Astrocyte (in vitro differentiated cells and primary cell): ENCODE results near the gene HEATR5A. TPM values are rescaled to one million over a fixed set of nuclear protein-coding genes. Genes with fewer than 3 reads are reported as not detected.

Source experiments
- DNase-seq: peaks from one replicate; pipeline ENCODE4 v3.0.0-alpha.2; 2010; ENCODE audit warnings: low read depth
- FAIRE-seq: peaks from 2 replicates; lab custom pipeline; 2011; peaks lifted over from hg19 to GRCh38; lab: Jason Lieb, UNC
- H2AFZ ChIP-seq: 2 replicates; pipeline ENCODE4 v1.6.0; 2012; ENCODE audit warnings: low read depth, low read length, inconsistent platforms
- H3K27ac ChIP-seq: 2 replicates; pipeline ENCODE4 v1.5.1; 2011; ENCODE audit warnings: low read depth, low read length, inconsistent platforms
- H3K27me3 ChIP-seq: 2 replicates; pipeline ENCODE4 v1.6.0; 2011; ENCODE audit warnings: low read length, inconsistent platforms; ENCODE audit not compliant: insufficient read depth
- H3K36me3 ChIP-seq: 2 replicates; pipeline ENCODE4 v1.5.1; 2011; ENCODE audit warnings: low read length, inconsistent platforms; ENCODE audit not compliant: insufficient read depth
- H3K4me1 ChIP-seq: 2 replicates; pipeline ENCODE4 v1.5.1; 2011; ENCODE audit warnings: low read length, inconsistent platforms; ENCODE audit not compliant: insufficient read depth
- H3K4me2 ChIP-seq: 2 replicates; pipeline ENCODE4 v1.6.0; 2012; ENCODE audit warnings: low read length, inconsistent platforms
- H3K4me3 ChIP-seq: 2 replicates; pipeline ENCODE4 v1.5.1; 2011; ENCODE audit warnings: low read depth, mild to moderate bottlenecking, low read length, inconsistent platforms; ENCODE audit not compliant: insufficient read depth
- H3K79me2 ChIP-seq: 2 replicates; pipeline ENCODE4 v1.6.0; 2012; ENCODE audit warnings: mild to moderate bottlenecking, low read length, inconsistent platforms; ENCODE audit not compliant: insufficient read depth
- H3K9ac ChIP-seq: 2 replicates; pipeline ENCODE4 v1.6.0; 2012; ENCODE audit warnings: mild to moderate bottlenecking, low read length, inconsistent platforms
- H3K9me3 ChIP-seq: 2 replicates; pipeline ENCODE4 v1.5.1; 2012; ENCODE audit warnings: low read depth, mild to moderate bottlenecking, low read length, inconsistent platforms; ENCODE audit not compliant: insufficient read depth
- H4K20me1 ChIP-seq: 2 replicates; pipeline ENCODE4 v1.6.0; 2012; ENCODE audit warnings: low read length, inconsistent platforms; ENCODE audit not compliant: insufficient read depth
- H3K27ac Mint-ChIP-seq: one replicate; pipeline ENCODE4 v1.8.0; 2021; ENCODE audit warnings: mild to moderate bottlenecking, mixed read lengths; ENCODE audit not compliant: unreplicated experiment
- H3K27me3 Mint-ChIP-seq: one replicate; pipeline ENCODE4 v1.8.0; 2021; ENCODE audit warnings: low read depth, mixed read lengths; ENCODE audit not compliant: unreplicated experiment
- H3K36me3 Mint-ChIP-seq: one replicate; pipeline ENCODE4 v1.8.0; 2021; ENCODE audit warnings: low read depth, mixed read lengths; ENCODE audit not compliant: unreplicated experiment
- H3K4me1 Mint-ChIP-seq: one replicate; pipeline ENCODE4 v1.8.0; 2021; ENCODE audit warnings: low read depth, mixed read lengths; ENCODE audit not compliant: unreplicated experiment
- H3K4me3 Mint-ChIP-seq: one replicate; pipeline ENCODE4 v1.8.0; 2021; ENCODE audit warnings: mild to moderate bottlenecking, moderate library complexity, mixed read lengths; ENCODE audit not compliant: unreplicated experiment
- H3K9me3 Mint-ChIP-seq: one replicate; pipeline ENCODE4 v1.8.0; 2021; ENCODE audit warnings: mild to moderate bottlenecking, mixed read lengths; ENCODE audit not compliant: unreplicated experiment
- EZH2 ChIP-seq: IDR thresholded peaks from 2 replicates; pipeline ENCODE4 v1.6.1; 2012; ENCODE audit warnings: mild to moderate bottlenecking, low read length, inconsistent platforms; ENCODE audit not compliant: insufficient read depth
- total RNA-seq: library from RNA; stranded (reverse); gene quantifications from 2 replicates; pipeline ENCODE4 v1.2.1, GENCODE V29; 2021
- TF ChIP-seq, protein P1 (sequence below): IDR thresholded peaks from 2 replicates; pipeline ENCODE4 v1.5.1; 2011; ENCODE audit warnings: low read depth, mild to moderate bottlenecking, inconsistent platforms, low read length, moderate library complexity; ENCODE audit not compliant: insufficient read depth

Gene HEATR5A
- total RNA-seq, 1 donor from 2014 or later: 50.7 TPM

DNA sequence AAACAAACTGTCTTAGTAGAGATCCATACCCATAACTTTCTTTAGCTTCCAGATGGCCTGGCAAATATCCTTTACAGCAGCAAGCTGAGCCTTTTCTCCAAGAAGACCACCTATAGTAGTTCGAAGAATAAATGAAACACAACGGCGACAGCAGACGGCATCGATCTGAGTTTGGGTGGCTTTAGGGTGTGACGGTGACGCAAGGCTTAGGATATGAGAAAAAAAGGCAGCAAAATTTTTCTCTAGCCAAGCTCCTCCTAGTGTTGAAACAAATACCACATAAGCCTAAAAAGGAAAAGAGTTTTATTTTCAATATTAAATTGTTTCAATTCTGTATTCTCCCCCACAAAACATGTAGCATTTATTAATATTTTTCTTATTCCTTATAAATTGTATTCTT lies 33.3 kb downstream of the HEATR5A start:
- no peaks in the 10 kb centered on the region for H3K4me1 ChIP-seq
- H3K9ac ChIP-seq: no peak overlapping the region
- H4K20me1 ChIP-seq: no peaks in the 10 kb centered on the region
- H3K4me2 ChIP-seq: no peak overlapping the region
- Mint-ChIP-seq H3K27me3 (no peaks in the 10 kb centered on the region), H3K27ac (no peak overlapping the region), H3K4me1 (peaks cover 13% of the 10 kb centered on the region), H3K9me3 (no peaks in the 10 kb centered on the region), H3K4me3 (no peak overlapping the region), H3K36me3 (peaks cover 6% of the 10 kb centered on the region)
- H3K27ac ChIP-seq: no peak overlapping the region
- no peak for DNase-seq
- H3K36me3 ChIP-seq: peaks cover 9% of the 10 kb centered on the region
- H2AFZ ChIP-seq: no peak overlapping the region
- no peak for FAIRE-seq
- TF ChIP-seq EZH2: no peak
- TF ChIP-seq, protein P1, sequence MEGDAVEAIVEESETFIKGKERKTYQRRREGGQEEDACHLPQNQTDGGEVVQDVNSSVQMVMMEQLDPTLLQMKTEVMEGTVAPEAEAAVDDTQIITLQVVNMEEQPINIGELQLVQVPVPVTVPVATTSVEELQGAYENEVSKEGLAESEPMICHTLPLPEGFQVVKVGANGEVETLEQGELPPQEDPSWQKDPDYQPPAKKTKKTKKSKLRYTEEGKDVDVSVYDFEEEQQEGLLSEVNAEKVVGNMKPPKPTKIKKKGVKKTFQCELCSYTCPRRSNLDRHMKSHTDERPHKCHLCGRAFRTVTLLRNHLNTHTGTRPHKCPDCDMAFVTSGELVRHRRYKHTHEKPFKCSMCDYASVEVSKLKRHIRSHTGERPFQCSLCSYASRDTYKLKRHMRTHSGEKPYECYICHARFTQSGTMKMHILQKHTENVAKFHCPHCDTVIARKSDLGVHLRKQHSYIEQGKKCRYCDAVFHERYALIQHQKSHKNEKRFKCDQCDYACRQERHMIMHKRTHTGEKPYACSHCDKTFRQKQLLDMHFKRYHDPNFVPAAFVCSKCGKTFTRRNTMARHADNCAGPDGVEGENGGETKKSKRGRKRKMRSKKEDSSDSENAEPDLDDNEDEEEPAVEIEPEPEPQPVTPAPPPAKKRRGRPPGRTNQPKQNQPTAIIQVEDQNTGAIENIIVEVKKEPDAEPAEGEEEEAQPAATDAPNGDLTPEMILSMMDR: no peak
- no peaks in the 10 kb centered on the region for H3K9me3 ChIP-seq
- no peak overlapping the region for H3K4me3 ChIP-seq
- H3K27me3 ChIP-seq: no peaks in the 10 kb centered on the region
- H3K79me2 ChIP-seq: no peaks in the 10 kb centered on the region

DNA sequence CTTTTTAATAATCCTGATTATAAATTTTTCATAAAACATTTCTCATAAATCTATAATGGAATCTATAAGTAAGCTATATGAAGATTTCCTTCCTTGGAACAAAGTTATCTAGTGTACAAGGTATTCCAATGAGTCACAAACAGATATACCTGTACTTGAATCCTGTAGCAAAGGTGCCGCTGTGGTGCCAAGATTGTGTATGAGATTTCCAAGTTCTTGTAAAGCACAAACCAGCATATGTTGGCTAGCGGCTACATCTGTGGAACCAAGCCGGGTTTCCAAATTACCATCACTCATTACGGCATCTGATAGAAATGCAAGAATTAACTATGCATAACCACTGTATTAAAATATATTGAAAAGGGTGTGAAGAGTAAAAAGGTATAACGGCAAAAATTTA lies 34.1 kb downstream of the HEATR5A start:
- Histone ChIP-seq H3K4me1 (no peaks in the 10 kb centered on the region), H3K4me2 (no peak overlapping the region), H3K4me3 (no peak overlapping the region), H3K27me3 (no peaks in the 10 kb centered on the region), H3K79me2 (no peaks in the 10 kb centered on the region), H3K36me3 (peaks cover 9% of the 10 kb centered on the region), H2AFZ (no peak overlapping the region), H3K27ac (no peak overlapping the region), H4K20me1 (no peaks in the 10 kb centered on the region), H3K9me3 (no peaks in the 10 kb centered on the region), H3K9ac (no peak overlapping the region)
- no peak overlapping the region for H3K27ac Mint-ChIP-seq
- TF ChIP-seq, protein P1: no peak
- no peak for TF ChIP-seq EZH2
- H3K9me3 Mint-ChIP-seq: no peaks in the 10 kb centered on the region
- H3K4me3 Mint-ChIP-seq: no peak overlapping the region
- peaks cover 6% of the 10 kb centered on the region for H3K36me3 Mint-ChIP-seq
- DNase-seq (no peak), FAIRE-seq (no peak)
- peaks cover 13% of the 10 kb centered on the region for H3K4me1 Mint-ChIP-seq
- no peaks in the 10 kb centered on the region for H3K27me3 Mint-ChIP-seq

DNA sequence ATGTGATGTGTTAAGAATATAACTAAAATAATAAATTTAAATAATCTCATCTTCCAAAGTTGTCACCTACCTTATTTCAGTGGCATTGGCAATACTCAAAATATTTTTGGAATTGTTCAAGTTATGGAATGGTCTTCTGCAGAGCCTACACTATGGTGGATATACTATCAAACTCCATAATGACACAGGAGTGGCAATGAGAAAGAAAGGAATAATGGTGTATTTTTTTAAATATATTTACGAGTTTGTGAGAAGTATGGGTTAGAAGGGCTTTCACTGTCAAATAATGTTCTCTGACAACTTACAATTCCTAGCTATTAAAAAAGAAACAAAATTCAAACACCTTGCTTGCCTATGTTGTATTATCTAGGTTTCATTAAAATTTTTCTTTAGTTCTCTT lies 38.1 kb downstream of the HEATR5A start:
- no peaks in the 10 kb centered on the region for H3K4me1 Mint-ChIP-seq

More for the DNA sequence above, 38.1 kb downstream of the HEATR5A start:
- no peak overlapping the region for H3K9ac ChIP-seq
- peaks cover 18% of the 10 kb centered on the region for H3K36me3 ChIP-seq
- H3K4me3 ChIP-seq: no peak overlapping the region
- H3K36me3 Mint-ChIP-seq: peaks cover 4% of the 10 kb centered on the region
- H3K27ac Mint-ChIP-seq: no peak overlapping the region
- H3K9me3 ChIP-seq: no peaks in the 10 kb centered on the region
- H2AFZ ChIP-seq: no peak overlapping the region
- no peaks in the 10 kb centered on the region for H3K27me3 Mint-ChIP-seq
- H4K20me1 ChIP-seq: no peaks in the 10 kb centered on the region
- no peak overlapping the region for H3K4me2 ChIP-seq
- no peak overlapping the region for H3K27ac ChIP-seq
- DNase-seq: no peak
- no peaks in the 10 kb centered on the region for H3K79me2 ChIP-seq
- no peaks in the 10 kb centered on the region for H3K27me3 ChIP-seq
- no peaks in the 10 kb centered on the region for H3K4me1 ChIP-seq
- FAIRE-seq: no peak
- TF ChIP-seq, protein P1: no peak
- no peak for TF ChIP-seq EZH2
- no peaks in the 10 kb centered on the region for H3K9me3 Mint-ChIP-seq
- H3K4me3 Mint-ChIP-seq: no peak overlapping the region
